HG02981 (cell line): Measurements from ENCODE around the gene KRT73.

Source experiments
- ATAC-seq: cut with Tn5 transposase; IDR thresholded peaks from one replicate; pipeline ENCODE4 v1.9.1; 2021; ENCODE audit warnings: mild to moderate bottlenecking, moderate library complexity; ENCODE audit not compliant: unreplicated experiment

The KRT73 gene

DNA sequence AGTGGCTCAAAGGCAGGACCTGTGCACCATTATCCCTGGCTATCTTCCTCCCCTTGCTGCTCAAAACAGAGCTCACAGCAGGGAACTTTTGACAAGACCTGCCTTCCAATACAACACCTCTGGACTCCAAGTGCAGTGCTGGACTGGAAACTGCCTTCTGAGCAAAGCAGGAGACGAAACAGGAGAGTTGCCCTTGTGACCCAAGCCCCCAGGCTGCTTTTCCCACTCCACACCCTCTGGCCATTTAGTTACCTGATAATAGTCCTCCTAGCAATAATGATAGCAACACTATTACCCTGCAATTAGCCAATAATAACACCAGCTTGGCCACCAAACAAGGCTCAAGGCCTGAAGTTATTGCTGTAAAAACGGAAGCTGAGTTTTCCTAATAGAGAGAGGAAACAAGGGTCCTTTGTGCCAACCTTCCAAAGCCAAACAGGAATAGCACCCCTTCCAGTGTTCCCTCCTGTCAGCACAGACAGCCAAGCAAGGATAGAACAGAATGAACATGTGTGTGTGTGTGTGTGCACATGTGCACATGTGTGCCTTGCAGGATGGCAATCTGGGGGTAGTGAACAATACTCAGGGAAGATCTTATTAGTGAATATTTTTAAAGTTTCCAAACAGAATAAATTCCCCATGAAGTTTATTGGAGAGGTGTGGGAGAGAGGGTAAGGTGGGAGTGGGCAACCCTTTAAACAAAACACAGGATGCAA is 9.2 kb upstream of the KRT73 start:
- no peak for ATAC-seq

DNA sequence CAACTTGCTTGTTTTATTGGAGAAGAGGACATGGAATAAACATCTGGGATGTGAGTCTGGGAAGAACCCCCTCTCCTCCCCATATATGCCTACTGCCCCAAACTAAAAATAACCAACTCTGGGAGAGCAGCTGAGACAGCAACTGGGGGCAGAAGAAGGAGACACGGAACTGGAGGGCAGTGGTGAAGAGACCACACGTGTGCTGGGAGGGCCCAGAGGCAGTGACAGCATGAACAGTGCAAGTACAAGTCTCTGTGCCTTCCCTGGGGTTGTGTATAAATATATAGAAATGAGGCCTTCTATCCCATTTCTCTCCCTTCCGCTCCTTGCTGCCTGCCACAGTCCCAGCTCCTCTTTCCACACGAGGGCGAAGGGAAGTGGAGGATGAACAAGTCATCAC is 4.0 kb upstream of the KRT73 start:
- no peak for ATAC-seq

DNA sequence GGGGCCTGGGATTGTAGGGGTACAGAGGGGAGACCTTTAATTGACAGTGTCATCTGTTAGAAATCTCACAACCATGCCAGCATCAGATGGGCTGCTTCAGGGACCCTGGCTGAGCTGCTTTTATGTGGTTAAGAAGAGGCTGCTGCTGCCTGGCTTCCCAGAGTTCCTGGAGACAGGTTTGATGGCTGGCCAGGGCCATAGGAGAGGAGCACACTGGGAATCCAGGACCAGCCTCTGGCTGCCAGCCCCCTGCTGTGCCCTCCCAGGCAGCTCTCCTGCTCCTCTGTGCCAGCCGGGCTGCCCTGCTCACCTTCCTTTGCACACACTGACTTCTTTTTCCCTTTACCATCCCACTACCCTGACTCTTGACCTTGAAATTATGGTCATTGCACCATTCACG is 507 bp upstream of the KRT73 start:
- ATAC-seq = no peak

DNA sequence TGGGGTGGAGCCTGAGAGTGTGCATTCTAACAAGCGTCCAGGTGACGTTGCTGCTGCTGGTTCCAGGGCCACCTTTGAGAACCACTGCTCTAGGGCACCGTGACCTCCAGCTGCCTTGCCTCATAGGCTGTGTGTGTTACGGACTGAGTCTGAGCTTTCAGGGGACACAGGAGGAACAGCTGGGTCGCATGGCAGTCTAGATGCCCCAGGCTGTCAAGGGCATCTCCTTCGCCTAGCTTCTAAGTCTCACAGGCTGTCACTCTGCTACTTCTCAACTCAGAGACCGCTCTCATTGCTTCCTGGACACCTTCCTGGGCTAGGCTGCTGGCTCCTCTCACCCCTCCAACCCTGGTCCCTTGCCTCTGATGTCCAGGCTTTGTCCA is 965 bp downstream of the KRT73 start:
- no peak for ATAC-seq

DNA sequence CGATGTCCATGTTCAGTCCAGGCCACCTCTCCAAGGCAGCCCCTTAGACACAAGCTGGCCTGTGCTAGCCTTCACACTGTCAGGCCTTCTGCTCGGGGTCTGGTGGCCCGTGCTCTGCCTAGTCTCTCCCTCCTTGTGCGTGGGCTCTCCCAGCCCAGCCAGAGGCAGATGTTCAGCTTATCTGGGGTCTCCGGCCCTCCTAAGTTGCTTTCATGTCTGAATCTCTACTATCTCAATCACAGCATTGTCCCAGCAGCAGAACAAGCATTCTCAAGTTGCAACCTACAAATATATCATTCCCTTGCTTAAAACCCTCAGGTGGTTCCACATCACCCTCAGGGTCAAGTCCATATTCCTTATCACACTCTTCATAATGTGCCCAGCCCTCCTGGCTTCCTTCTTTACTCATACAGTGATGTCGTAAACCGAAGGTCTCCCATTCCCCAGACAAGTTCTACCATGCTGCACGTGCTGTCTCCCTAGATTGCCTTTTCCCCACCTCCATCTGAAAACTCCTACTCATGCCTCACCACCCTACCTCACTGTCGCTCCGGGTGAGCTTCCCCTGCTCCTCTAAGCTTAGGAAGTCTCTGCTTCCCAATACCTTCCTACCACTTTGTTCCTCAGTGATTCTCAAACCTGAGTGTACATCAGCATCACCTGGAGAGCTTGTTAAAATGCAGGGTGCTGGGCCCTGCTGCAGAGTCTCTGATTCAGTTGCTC is 1.5 kb downstream of the KRT73 start:
- ATAC-seq = no peak

DNA sequence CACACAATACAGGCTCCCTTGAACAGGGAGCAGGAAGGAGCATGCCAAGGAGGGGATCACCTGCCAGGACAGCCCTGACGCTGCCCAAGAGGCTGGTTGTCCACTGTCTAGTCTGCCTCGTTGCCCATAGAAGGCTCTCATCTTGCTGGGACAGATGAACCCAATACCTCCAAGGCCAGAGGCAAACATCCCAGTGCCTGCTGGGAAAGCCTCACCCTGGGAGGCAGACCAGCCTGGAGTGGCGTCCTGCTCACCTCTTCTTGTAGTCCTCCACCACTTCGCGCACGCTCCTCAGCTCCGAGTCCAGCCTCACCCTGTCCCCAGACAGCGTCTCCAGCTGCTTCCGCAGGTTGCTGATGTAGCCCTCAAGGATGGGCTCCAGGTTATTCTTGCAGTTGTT is 2.4 kb downstream of the KRT73 start:
- ATAC-seq = no peak

DNA sequence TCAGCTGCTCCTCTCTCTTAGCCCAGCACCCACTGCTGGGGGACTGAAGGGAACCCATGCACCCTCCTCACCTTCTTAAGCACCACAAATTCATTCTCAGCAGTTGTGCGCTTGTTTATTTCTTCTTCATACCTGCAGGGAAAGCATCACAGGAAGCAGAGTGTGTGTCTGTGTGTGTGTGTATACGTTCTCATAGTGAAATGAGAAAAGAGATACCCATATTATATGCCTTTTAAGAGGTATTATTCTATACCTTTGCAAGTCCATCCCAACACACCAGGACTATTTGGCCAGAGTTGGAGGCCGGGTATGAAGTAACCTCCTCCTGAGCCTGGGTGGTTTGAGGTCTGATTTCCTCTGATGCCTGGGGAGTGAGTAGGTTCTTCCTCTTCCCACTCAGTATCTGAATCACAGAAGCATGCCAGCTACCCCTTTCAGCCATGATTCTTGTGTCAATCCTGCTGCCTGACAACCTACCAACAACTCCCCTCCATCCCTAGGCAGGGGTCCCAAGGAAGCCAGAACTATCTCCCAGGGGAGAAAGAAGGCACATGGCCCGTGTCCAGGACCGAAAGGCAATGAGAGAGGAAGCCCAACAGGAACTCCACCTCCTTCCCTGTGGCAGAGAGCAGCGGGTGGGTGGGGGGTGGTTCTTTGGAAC is 3.0 kb downstream of the KRT73 start:
- no peak for ATAC-seq

DNA sequence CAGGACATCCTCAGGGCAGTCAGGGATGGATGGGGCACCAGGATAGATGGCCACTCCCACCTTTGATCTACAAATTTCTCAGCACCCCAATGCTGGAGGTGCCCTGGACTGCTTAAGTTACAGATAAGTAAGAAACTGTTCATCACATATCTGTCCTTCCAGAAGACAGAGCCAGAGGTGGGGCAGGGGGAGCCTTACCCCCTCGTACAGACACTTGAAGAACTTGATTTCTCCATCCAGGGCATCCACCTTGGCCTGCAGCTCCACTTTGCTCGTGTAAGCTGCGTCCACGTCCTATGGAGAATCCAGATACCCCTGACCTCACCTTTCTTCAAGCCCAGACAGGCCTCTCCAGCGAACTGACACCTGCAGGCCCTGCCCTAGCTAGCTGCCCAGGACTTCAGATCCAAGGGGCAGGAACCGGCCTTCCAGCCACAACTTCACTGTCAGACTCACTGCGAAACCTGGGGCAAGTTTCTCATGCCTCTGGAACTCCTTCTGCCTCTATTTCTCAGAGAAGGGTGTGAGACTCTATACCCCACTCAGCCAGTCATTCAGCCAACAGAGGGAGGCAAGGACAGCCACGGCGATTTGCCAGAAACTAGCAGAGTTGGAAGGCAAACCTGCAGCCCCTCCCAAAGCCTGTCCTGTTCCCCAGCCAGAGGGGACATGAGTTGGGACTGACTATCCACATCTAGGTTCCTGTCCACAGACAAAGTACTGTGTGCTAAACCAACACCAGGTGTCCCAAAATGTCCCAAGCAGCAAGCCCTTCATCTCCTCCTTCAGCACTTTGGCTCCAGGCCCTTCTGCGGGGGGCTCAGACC is 3.8 kb downstream of the KRT73 start:
- no peak for ATAC-seq

DNA sequence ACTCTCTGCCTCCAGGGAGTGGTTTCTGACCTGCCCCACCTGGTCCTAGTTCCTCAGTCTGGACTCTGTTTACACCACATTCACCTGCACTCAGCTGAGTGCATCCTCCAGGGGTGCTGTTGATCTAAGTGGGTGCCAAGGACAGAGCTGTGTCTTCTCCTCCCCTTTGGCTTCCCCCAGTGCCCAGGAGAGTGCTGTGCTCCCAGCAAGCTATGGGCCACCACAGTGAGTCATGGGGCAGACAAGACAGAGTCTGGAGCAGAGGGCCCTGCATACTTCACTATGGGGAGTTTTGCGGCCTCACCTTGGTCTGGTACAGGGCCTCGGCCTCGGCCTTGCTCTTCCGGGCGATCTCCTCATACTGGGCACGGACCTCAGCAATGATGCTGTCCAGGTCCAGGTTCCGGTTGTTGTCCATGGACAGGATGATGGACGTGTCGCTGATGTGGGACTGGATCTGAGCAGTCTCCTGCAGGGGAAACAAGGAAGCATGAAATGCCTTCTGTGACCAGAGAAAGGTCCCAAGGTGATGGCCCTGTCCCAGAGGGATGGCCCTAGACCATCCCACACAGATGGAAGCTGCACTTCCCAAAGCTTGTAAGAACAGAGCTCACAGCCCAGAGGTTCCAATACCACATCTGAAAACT is 4.9 kb downstream of the KRT73 start:
- no peak for ATAC-seq

DNA sequence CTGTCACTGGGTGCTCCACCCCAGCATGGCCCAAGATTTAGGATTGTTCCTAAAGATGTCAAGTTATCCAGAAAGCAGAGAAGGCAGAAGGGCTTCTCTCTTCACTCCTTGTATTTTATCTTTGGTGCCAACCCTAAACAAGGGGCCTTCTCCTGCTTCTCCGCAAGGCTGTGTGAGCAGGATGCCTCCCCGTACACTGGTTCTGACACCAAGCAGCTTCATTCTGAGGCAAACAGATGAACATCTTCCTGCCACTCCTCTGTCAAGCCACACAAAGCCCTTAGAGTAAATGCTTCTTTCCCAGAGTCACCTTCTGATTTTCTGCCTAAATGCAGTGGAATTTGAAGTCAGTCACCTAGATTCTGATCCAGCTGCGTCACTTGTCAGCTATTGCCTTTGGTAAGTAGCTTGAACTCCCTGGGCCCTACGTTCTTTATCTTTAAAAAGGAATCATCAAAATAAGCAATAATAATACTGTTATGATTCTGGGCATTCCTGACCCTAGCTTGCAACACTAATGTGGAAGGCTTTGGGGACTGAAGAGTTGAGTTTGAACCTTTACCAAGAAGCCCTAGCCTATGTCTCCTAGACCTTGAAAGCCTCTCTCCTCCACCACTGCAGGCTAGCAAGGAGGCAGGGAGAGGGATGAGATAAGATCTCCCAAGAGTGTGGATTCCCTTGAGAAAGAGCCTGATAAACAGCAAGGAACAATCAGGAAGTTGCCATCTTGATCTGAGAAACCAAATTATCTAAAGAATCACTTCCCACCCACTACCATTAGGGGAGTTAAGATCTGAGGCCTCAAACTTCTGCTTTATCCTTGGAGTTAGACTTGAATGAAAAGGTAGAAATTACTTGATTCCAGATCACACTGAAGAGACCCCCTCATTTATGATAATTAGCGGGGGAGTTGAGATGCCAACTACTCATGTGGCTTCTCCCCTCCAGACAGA is 5.7 kb downstream of the KRT73 start:
- ATAC-seq = no peak

DNA sequence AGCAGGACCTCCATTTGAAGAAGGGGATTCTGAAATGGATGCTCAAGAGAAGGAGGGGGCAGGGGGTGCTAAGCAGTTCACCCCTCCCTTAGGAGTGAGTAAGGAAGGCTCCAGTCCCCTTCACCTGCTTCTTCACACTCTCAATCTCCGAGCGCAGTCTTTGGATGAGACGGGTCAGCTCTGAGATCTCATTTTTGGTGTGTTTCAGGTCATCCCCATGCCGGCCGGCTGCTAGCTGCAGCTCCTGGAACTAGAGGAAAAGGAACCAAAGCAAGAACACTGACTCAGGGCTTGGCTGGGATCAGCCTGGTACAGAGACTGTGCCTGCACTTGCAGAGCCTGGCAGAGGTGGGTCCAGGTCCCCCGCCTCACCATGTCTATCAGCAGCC is 7.3 kb downstream of the KRT73 start:
- ATAC-seq = no peak

DNA sequence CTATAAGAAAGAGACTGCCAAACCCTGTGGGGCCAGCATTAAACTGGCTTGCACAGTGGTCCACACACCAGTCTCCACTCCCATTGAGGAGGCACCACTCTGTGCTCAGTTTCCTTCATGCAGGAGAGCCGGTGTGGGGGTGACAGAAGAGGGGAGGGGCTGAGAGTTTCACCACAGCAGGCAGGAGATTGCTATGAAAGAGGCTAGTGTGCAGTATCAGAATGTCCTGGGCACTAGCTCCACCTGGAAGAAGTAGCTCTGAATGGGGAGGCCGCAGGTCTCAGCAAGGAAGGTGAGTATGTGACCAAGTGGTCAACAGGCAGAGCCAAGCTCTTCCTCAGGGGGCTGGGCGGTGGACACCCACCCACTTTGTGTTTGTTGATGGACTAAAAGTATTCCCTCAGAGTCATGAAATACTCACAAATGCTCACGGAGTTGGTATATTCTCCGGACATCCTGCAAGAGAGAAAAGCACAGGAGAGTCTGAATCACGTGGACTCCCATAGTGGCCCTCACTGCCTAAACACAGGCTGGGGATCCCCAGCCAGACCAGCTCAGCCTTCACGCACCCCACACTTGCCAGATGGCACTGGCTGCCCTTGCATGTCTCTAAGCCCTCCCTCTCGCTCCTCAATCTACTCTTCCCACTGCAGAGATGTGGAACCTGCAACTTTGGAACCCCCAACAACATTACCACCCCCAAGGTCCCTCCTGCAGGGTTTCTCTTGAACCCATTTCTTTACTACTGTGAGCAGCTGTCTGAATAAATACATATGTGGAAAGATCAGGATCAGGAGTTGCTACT is 9.3 kb downstream of the KRT73 start:
- no peak for ATAC-seq

DNA sequence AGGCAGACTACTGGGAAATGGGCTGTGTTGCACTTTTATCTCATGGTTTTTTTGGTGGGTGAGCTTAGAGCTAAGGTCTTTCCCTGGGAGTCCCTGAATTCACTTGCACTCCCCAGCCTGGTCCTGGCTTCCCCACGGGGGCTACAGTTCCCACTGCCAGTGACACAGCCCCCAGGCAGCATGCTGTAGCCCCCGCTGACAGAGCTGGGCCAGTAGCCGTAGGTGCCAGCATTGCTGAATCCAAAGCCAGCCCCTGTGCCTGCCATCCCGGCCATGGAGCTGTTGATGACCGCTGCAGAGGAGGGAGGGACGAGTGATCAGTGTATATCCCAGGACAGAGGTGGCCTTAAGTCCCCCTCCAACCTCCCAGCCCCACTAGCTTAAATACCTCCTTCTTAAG is 10.2 kb downstream of the KRT73 start:
- no peak for ATAC-seq

DNA sequence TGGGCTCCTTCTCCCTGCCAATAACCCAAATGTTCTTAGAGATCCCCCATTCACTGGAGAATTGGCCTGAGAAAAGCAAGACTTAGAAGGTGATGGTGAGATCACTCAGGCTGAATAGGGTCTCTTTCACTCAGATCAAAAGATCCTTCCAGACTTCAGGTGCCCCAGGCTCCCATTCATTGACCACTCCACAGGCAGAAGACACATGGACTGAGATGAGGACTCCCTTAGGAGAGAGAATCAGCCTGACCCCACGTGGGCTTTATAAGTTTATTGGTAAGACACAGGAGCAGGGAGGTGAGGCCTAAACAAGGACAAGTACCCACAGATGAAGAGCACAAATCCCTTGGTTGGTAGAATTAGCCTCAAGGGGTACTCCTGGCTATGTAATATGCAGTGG is 11.0 kb downstream of the KRT73 start:
- no peak for ATAC-seq

DNA sequence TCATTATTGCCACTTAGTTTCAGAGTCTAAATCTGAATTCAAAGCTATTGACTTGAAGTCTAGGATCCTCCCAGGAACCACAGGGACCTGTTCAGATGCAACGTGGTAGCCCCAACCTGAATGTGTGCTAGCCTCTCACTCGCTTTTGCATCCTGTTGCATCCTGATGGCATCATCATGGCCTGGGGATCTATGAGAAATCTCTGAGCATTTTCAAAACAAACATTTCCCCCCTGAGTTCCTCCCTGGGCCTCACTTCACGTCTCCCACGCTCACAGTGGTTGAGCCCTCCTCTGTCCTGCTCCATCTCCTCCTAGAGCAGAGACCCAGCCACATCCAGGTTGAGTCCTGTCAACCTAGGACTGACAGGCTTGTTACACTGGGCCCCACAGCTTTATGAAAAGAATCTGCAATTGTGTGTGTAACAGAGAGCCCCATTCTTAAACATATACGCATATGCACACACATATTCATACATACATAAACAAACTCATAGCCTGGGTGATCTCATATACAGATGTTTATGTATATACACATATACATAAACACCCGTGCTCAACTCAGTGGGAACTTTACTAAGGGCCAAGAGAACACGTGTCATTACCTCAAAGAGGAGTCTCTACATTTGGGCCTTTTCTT is 11.7 kb downstream of the KRT73 start:
- ATAC-seq = no peak

DNA sequence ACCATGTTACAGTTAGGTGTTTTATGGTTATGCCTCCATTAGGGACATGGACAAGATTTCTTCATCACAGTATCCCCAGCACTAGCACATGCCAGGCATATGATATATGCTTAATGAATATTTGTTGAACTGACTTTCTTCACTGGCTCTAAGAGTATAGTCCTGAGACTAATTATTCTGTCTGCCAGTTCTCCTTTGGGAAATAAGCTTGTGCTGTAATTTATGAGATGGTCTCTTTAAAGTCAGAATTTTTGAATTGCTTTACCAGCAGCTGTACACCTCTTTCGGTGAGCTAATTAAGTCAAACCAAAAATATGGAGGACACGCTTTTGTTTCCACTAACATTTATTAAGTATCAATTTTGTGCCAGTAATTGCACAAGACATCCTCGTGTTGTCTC is 12.3 kb downstream of the KRT73 start:
- ATAC-seq = no peak

DNA sequence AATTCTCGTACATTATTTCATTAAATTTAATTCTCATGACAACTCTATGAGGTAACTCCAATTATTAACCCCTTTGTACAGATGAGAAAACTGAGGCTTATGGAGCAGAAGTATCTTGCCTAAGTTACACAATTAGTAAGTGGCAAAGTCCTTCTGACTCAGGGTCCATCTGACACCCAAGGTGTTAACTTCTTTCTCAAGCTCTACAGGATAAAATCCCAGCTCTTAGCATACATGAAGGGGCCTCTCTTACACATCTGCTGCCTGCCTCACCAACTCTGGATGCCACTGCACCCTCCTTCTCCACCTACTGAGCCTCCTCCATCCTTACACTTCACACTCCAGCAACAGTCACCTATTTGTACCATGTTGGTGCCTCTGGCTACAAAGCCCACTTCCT is 12.8 kb downstream of the KRT73 start:
- ATAC-seq = no peak

DNA sequence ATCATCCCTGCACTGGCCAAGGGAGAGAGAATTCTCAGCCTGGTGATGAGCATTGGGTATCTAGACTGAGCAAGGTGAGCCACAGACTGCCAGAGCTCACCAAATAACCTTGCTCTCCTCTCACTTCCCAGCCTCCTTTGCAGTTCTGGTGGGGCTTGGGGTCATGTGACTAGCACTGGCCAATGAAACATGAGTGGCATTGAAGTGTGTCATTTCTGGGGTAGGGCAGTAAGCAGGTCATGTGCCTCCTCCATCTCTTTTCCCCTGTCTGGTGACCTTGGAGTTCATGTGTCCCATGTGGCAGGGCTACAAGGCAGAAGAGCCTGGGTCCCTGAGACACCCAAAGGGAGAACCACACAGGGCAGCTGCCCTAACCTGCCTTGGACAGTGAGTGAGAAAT is 13.5 kb downstream of the KRT73 start:
- no peak for ATAC-seq

DNA sequence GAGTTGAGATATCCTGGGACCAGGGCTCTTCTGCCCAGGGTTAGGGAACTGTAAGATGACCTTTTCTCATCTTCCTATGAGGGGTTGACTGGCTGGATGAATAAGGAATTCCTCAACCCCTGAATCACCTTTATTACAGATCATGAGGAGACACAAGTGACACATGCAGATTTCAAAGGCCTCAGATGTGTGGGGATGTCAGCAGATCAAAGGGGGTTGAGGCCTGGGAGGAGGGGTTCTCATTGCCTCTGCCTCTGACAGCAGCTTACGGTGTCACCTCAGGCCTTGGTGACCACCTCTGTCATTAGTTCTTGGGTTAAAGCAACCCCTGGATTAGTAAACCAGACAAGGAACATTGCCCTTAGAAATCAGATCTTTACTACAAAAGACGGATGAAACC is 15.0 kb downstream of the KRT73 start:
- no peak for ATAC-seq
